ENCODE data around the gene RALGPS1. TPM values are rescaled to one million over a fixed set of nuclear protein-coding genes. Genes with fewer than 3 reads are reported as not detected.

Gene RALGPS1
- polyA plus RNA-seq, 1 of the 3 experiments (the other 2 are of a cell fraction), result 3.9 TPM

DNA sequence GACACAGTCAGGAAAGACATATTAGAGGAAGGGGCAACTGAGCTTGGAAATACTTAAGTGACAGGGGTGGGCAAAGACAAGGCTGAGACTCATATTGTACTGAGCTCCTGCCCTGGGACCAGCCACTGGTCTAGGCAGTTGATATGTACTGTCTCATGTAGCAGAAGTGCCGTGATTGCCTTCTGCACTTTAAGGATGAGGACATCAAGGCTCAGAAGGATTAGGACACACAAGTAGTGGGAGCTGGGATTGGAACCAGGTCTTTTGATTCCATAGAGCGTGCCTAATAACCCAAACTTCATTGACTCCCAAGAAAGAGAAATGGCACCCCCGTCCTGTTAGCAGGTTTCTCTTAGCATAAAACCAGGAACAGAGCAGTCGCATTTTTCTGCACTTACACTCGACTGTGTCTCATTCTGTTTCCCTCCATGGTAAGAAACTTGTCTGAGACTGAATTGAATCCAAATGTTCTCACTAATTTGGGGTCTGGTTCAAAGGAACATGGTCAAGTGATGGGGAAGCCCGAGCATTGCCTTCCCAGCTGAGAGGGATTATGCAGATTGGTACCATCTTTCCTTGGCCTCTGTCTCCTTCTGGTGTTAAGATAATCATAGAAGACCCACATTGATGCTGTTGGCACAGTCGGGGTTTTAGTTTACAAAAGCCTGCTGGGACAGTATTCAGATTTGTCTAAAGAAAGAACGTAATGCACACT is 137.5 kb downstream of the RALGPS1 start:
- Histone ChIP-seq H3F3A (replicated peaks; ENCODE audit: insufficient read depth) (no peaks in the 10 kb centered on the region), H3K9ac (no peak overlapping the region), H3K4me3 (ENCODE audit: low read depth in 2 of 2, low read length in 1 of 2) (no peak overlapping the region), H3K4me1 (ENCODE audit: control insufficient read depth in 1 of 2, insufficient read depth in 2 of 2, low read depth in 1 of 2, low read length in 1 of 2) (peaks cover 2 to 13% of the 10 kb centered on the region in 2 experiments; a peak in 2 of 4 replicates), H3K27me3 (ENCODE audit: insufficient read depth) (no peaks in the 10 kb centered on the region), H3K9me3 (no peaks in the 10 kb centered on the region), H3K27ac (ENCODE audit: low read depth in 2 of 2, low read length in 1 of 2) (no peak overlapping the region), H3K4me2 (no peak overlapping the region), H4K20me1 (ENCODE audit: insufficient read depth) (no peaks in the 10 kb centered on the region), H3K79me2 (ENCODE audit: insufficient read depth) (no peaks in the 10 kb centered on the region), H3K9me2 (no peaks in the 10 kb centered on the region), H2AFZ (ENCODE audit: low read depth) (no peak overlapping the region), H3K36me3 (replicated peaks in 1 of 2; ENCODE audit: control insufficient read depth in 1 of 2, insufficient read depth in 2 of 2, low read length in 1 of 2) (no peaks in the 10 kb centered on the region)
- WGBS (ENCODE audit: low lambda C conversion rate), result 91% methylated on average over 8 of the region's 8 CpGs
- CTCF ChIA-PET, result interaction anchor here (1.6 to 2.0 kb wide), 2 partner anchors 112 to 147 kb away, joined by 5 to 6 read pairs; no protein-coding TSS in a partner anchor
- TF ChIP-seq RFX5 (IDR thresholded peaks at IDR 0.05; ENCODE audit: low read length) (no peak), MEF2A (IDR thresholded peaks at IDR 0.05; ENCODE audit: borderline replicate concordance, low read depth) (no peak), TEAD4 (IDR thresholded peaks at IDR 0.05; ENCODE audit: borderline replicate concordance, insufficient read depth) (no peak), ELF1 (IDR thresholded peaks at IDR 0.05) (no peak), GABPA (IDR thresholded peaks at IDR 0.05; ENCODE audit: low read depth) (no peak), RXRA (IDR thresholded peaks at IDR 0.05; ENCODE audit: borderline replicate concordance, low read depth) (no peak), FOXJ3 (CRISPR knock-in tag; IDR thresholded peaks at IDR 0.05) (no peak), TAF1 (IDR thresholded peaks at IDR 0.05; ENCODE audit: borderline replicate concordance, low read depth, low read length) (no peak), MXI1 (IDR thresholded peaks at IDR 0.05; ENCODE audit: low read depth, low read length) (no peak), RAD21 (IDR thresholded peaks at IDR 0.05; ENCODE audit: low read length) (no peak), EZH2phosphoT487 (IDR thresholded peaks at IDR 0.05; ENCODE audit: borderline replicate concordance, low read depth) (no peak), GATA2 (CRISPR knock-in tag; IDR thresholded peaks at IDR 0.05) (no peak)
- TF ChIP-seq, protein P1, sequence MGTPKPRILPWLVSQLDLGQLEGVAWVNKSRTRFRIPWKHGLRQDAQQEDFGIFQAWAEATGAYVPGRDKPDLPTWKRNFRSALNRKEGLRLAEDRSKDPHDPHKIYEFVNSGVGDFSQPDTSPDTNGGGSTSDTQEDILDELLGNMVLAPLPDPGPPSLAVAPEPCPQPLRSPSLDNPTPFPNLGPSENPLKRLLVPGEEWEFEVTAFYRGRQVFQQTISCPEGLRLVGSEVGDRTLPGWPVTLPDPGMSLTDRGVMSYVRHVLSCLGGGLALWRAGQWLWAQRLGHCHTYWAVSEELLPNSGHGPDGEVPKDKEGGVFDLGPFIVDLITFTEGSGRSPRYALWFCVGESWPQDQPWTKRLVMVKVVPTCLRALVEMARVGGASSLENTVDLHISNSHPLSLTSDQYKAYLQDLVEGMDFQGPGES (IDR thresholded peaks at IDR 0.05; ENCODE audit: low read depth, low read length), result no peak
- TF ChIP-seq, protein P2, sequence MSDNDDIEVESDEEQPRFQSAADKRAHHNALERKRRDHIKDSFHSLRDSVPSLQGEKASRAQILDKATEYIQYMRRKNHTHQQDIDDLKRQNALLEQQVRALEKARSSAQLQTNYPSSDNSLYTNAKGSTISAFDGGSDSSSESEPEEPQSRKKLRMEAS (IDR thresholded peaks at IDR 0.05; ENCODE audit: low read depth), result no peak
- TF ChIP-seq, protein P3, sequence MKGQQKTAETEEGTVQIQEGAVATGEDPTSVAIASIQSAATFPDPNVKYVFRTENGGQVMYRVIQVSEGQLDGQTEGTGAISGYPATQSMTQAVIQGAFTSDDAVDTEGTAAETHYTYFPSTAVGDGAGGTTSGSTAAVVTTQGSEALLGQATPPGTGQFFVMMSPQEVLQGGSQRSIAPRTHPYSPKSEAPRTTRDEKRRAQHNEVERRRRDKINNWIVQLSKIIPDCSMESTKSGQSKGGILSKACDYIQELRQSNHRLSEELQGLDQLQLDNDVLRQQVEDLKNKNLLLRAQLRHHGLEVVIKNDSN (IDR thresholded peaks at IDR 0.05; ENCODE audit: borderline replicate concordance, low read depth), result no peak
- TF ChIP-seq, protein P4, sequence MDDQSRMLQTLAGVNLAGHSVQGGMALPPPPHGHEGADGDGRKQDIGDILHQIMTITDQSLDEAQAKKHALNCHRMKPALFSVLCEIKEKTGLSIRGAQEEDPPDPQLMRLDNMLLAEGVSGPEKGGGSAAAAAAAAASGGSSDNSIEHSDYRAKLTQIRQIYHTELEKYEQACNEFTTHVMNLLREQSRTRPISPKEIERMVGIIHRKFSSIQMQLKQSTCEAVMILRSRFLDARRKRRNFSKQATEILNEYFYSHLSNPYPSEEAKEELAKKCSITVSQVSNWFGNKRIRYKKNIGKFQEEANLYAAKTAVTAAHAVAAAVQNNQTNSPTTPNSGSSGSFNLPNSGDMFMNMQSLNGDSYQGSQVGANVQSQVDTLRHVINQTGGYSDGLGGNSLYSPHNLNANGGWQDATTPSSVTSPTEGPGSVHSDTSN (IDR thresholded peaks at IDR 0.05), result no peak
- TF ChIP-seq, protein P5, sequence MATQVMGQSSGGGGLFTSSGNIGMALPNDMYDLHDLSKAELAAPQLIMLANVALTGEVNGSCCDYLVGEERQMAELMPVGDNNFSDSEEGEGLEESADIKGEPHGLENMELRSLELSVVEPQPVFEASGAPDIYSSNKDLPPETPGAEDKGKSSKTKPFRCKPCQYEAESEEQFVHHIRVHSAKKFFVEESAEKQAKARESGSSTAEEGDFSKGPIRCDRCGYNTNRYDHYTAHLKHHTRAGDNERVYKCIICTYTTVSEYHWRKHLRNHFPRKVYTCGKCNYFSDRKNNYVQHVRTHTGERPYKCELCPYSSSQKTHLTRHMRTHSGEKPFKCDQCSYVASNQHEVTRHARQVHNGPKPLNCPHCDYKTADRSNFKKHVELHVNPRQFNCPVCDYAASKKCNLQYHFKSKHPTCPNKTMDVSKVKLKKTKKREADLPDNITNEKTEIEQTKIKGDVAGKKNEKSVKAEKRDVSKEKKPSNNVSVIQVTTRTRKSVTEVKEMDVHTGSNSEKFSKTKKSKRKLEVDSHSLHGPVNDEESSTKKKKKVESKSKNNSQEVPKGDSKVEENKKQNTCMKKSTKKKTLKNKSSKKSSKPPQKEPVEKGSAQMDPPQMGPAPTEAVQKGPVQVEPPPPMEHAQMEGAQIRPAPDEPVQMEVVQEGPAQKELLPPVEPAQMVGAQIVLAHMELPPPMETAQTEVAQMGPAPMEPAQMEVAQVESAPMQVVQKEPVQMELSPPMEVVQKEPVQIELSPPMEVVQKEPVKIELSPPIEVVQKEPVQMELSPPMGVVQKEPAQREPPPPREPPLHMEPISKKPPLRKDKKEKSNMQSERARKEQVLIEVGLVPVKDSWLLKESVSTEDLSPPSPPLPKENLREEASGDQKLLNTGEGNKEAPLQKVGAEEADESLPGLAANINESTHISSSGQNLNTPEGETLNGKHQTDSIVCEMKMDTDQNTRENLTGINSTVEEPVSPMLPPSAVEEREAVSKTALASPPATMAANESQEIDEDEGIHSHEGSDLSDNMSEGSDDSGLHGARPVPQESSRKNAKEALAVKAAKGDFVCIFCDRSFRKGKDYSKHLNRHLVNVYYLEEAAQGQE (IDR thresholded peaks at IDR 0.05; ENCODE audit: low read depth, low read length), result no peak
- POLR2A ChIA-PET, result no interaction called here
- DNase-seq, result no peak
